Cardiac muscle cell (in vitro differentiated cells and primary cell): ENCODE results near the gene VWDE. TPM values are rescaled to one million over a fixed set of nuclear protein-coding genes. Genes with fewer than 3 reads are reported as not detected.

Experiments
- DNase-seq, 2 donors: peaks; one replicate each; pipeline versions ENCODE4 v3.0.0 to v3.0.0-alpha.2; 2010 to 2017; ENCODE audit warnings: low read depth in 1 of 2, low spot score in 1 of 2
- H3K27ac ChIP-seq: fragments of 200-600 bp; sonication (generic); 2 replicates; pipeline ENCODE4 v1.5.1; 2016
- H3K27me3 ChIP-seq: fragments of 200-600 bp; sonication (generic); 2 replicates; pipeline ENCODE4 v1.6.0; 2016; ENCODE audit warnings: control low read depth
- H3K36me3 ChIP-seq: fragments of 200-600 bp; sonication (generic); 2 replicates; pipeline ENCODE4 v1.5.1; 2016; ENCODE audit warnings: control low read depth
- H3K4me1 ChIP-seq: fragments of 200-600 bp; sonication (generic); 2 replicates; pipeline ENCODE4 v1.8.1; 2017; ENCODE audit warnings: low read depth, mild to moderate bottlenecking, mixed run types
- H3K4me3 ChIP-seq: fragments of 200-600 bp; sonication (generic); 2 replicates; pipeline ENCODE4 v1.5.1; 2016; ENCODE audit warnings: mild to moderate bottlenecking
- H3K9me3 ChIP-seq: fragments of 200-600 bp; sonication (generic); 2 replicates; pipeline ENCODE4 v1.5.1; 2017; ENCODE audit warnings: low read depth, mild to moderate bottlenecking, control low read depth
- polyA plus RNA-seq: library from polyadenylated mRNA; unstranded; fragments of >200 nt; fragmentation: Nextera tagmentation; extraction: Ambion mirVana; gene quantifications from 2 replicates; pipeline ENCODE4 v1.2.1, GENCODE V29; 2016
- total RNA-seq: library from RNA; depleted of rRNA; stranded (reverse); fragments of >200 nt; gene quantifications from 2 replicates; pipeline ENCODE4 v1.2.3, GENCODE V29; 2016
- TF ChIP-seq, protein P1 (sequence below): IDR thresholded peaks from 2 replicates; pipeline ENCODE4 v1.5.1; 2012; ENCODE audit warnings: low read depth, mild to moderate bottlenecking, low read length

Gene VWDE
- total and polyA plus RNA-seq, 2 experiments from 2014 or later: 51.5 to 95.8 TPM

DNA sequence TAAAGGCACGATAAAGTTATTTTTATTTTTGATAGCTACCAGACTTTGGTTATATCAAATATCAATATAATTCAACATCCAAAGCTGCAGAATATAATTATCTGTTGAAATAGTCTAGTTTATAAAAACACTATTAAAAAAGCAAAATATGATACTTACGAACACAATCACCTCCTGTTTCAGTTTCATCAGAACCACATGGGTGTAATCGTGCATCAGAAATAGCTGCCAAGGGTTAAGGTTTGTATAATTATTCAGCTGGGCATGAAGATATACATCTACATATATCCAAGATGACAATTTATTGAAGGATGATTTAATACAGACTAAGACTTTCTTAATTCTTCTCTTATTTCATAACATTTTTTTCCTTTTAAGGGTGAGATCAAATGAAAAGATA, 20.3 kb downstream of the VWDE start:
- DNase-seq: no peak
- H3K27me3 ChIP-seq: no peaks in the 10 kb centered on the region
- no peak overlapping the region for H3K27ac ChIP-seq
- no peaks in the 10 kb centered on the region for H3K9me3 ChIP-seq
- H3K4me1 ChIP-seq: peaks cover 42% of the 10 kb centered on the region
- H3K4me3 ChIP-seq: no peak overlapping the region
- TF ChIP-seq, protein P1, sequence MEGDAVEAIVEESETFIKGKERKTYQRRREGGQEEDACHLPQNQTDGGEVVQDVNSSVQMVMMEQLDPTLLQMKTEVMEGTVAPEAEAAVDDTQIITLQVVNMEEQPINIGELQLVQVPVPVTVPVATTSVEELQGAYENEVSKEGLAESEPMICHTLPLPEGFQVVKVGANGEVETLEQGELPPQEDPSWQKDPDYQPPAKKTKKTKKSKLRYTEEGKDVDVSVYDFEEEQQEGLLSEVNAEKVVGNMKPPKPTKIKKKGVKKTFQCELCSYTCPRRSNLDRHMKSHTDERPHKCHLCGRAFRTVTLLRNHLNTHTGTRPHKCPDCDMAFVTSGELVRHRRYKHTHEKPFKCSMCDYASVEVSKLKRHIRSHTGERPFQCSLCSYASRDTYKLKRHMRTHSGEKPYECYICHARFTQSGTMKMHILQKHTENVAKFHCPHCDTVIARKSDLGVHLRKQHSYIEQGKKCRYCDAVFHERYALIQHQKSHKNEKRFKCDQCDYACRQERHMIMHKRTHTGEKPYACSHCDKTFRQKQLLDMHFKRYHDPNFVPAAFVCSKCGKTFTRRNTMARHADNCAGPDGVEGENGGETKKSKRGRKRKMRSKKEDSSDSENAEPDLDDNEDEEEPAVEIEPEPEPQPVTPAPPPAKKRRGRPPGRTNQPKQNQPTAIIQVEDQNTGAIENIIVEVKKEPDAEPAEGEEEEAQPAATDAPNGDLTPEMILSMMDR: no peak
- peaks cover 32% of the 10 kb centered on the region for H3K36me3 ChIP-seq

DNA sequence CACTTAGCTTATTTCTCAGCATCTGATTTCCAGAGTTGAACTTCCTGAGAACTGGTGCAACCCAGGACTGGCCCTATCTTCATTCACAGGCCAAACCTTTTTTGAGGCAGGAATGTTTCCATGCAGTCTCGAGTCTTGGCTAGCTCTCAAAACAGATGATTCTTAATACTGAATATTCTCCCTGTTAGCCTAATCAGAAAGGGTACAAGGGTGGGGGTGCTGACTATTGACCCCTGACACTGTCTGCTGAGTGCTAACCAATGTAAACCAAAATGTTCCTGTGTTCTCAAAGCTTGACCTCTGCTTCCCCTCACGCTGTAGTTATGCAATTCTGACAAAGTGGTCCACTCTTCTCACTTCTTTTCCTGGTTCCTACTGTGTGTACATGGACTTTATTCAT, 25.3 kb downstream of the VWDE start:
- no peak for DNase-seq
- H3K27me3 ChIP-seq: no peaks in the 10 kb centered on the region

DNA sequence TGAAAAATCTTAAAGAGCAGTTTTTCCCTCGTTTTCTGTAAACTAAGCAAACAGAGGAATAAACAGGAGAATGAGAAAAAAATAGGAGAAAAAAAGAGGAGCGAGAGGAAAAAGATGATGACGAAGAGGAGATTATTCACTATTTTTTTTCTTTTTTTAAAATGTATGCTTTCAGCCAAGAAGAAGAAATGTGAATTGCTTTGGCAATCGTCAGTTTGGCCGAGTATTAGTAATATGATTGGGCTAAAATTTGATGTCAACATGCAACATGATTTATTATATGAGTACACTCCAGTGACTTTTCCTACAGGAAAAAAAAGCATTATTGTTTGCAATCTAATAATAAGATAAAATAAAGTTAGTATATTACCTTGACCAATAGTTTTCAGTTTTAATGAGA, 26.3 kb downstream of the VWDE start:
- TF ChIP-seq, protein P1: no peak
- Histone ChIP-seq H3K27ac (peak overlapping the region; percentile 50), H3K4me1 (peaks cover 7% of the 10 kb centered on the region), H3K4me3 (no peak overlapping the region), H3K9me3 (no peaks in the 10 kb centered on the region), H3K27me3 (no peaks in the 10 kb centered on the region), H3K36me3 (peaks cover 25% of the 10 kb centered on the region)
- DNase-seq: no peak

More for the DNA sequence above, 25.3 kb downstream of the VWDE start:
- H3K9me3 ChIP-seq: no peaks in the 10 kb centered on the region
- peaks cover 7% of the 10 kb centered on the region for H3K4me1 ChIP-seq
- no peak overlapping the region for H3K4me3 ChIP-seq
- peak overlapping the region; percentile 50 for H3K27ac ChIP-seq
- peaks cover 26% of the 10 kb centered on the region for H3K36me3 ChIP-seq
- TF ChIP-seq, protein P1: no peak

DNA sequence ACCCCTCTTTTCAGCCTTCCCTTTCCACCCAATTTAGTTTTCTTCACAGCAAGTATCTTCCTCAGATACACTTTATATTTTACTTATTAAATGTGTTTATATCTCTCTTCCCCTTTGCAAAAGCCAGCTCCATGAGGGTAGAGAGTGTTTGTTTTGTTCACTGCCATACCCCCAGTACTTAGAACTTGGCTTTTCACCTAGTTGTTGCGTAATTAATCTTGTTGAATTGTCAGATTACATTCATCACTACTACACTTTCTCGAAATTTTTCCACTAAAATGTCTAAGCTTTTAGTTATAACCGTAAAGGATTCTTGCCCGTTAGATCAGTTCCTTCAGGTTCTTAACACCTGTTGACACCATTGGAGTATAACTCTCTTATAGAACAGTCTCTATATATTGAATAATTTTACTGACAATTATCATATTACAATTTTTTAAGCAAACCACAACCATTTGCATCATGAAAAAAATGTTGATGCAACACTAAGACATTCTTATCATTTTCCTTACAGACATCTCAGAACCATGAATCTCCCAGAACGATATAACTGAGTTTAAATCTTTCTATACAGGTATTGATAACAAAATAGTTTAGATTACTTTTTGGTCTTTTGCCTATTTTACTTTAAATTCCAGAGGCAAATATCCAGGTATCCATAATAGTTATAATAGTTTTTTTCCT, 29.9 kb downstream of the VWDE start:
- TF ChIP-seq, protein P1: no peak
- Histone ChIP-seq H3K27me3 (no peaks in the 10 kb centered on the region), H3K4me3 (no peak overlapping the region), H3K27ac (no peak overlapping the region), H3K9me3 (no peaks in the 10 kb centered on the region), H3K36me3 (peaks cover 32% of the 10 kb centered on the region), H3K4me1 (no peaks in the 10 kb centered on the region)
- DNase-seq: peak in 1 of 2 donors; percentile 4

DNA sequence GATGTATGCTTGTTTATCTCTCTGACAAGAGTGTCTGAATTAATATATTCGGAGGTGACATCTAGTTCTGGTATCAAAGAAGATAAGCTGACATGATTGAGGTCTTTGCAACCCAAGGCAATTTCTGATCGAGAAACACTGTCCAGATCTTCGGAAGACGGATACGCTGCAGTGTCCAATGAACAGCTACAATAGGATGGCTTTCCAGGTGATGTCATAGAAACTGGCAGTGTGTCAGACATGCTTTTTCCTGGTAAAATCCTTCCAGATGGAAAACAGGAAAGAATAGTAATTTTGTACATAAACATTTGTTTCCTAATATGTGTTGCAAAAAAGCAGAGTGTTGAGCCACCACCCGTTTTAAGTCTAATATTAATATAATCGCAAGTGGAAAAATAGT, 33.4 kb downstream of the VWDE start:
- no peak for DNase-seq
- TF ChIP-seq, protein P1: no peak
- Histone ChIP-seq H3K27ac (peak overlapping the region; percentile 48), H3K4me3 (no peak overlapping the region), H3K36me3 (peaks cover 50% of the 10 kb centered on the region), H3K27me3 (no peaks in the 10 kb centered on the region), H3K9me3 (no peaks in the 10 kb centered on the region), H3K4me1 (no peaks in the 10 kb centered on the region)
